Mesendoderm (in vitro differentiated cells): ENCODE data around the gene TREML4.

Experiments used
- DNase-seq: peaks from one replicate; pipeline ENCODE4 v3.0.0; 2013
- H2AK5ac ChIP-seq: 2 replicates; pipeline ENCODE4 v1.6.1; 2013; ENCODE audit warnings: low read length, inconsistent platforms
- H2BK120ac ChIP-seq: 2 replicates; pipeline ENCODE4 v1.6.1; 2013; ENCODE audit warnings: low read depth, mild to moderate bottlenecking, low read length, moderate library complexity, mixed read lengths
- H2BK15ac ChIP-seq: replicated peaks from 2 replicates; pipeline ENCODE4 v1.6.1; 2013; ENCODE audit warnings: low read depth, mild to moderate bottlenecking, moderate library complexity
- H2BK5ac ChIP-seq: 2 replicates; pipeline ENCODE4 v1.6.1; 2013; ENCODE audit warnings: low read length, inconsistent platforms
- H3K18ac ChIP-seq: 2 replicates; pipeline ENCODE4 v1.6.1; 2013; ENCODE audit warnings: mild to moderate bottlenecking, low read length, mixed read lengths
- H3K23ac ChIP-seq: one replicate; pipeline ENCODE4 v1.6.1; 2013; ENCODE audit warnings: low read length
- H3K27ac ChIP-seq: 2 replicates; pipeline ENCODE4 v1.5.1; 2013; ENCODE audit warnings: low read depth, mild to moderate bottlenecking, inconsistent platforms, low read length, moderate library complexity
- H3K27me3 ChIP-seq: 2 replicates; pipeline ENCODE4 v1.6.1; 2013; ENCODE audit warnings: low read length, control low read depth, mild to moderate bottlenecking, inconsistent platforms; ENCODE audit not compliant: insufficient read depth, poor library complexity
- H3K36me3 ChIP-seq: 2 replicates; pipeline ENCODE4 v1.6.1; 2013; ENCODE audit warnings: low read length, inconsistent platforms; ENCODE audit not compliant: control insufficient read depth, insufficient read depth
- H3K4ac ChIP-seq: one replicate; pipeline ENCODE4 v1.6.1; 2013; ENCODE audit warnings: low read depth, mild to moderate bottlenecking, low read length, moderate library complexity
- H3K4me1 ChIP-seq: 2 replicates; pipeline ENCODE4 v1.6.1; 2013; ENCODE audit warnings: low read depth, low read length, inconsistent platforms; ENCODE audit not compliant: control insufficient read depth
- H3K4me2 ChIP-seq: 2 replicates; pipeline ENCODE4 v1.6.1; 2013; ENCODE audit warnings: low read length
- H3K4me3 ChIP-seq: 2 replicates; pipeline ENCODE4 v1.5.1; 2013; ENCODE audit warnings: mild to moderate bottlenecking, low read length
- H3K56ac ChIP-seq: one replicate; pipeline ENCODE4 v1.6.1; 2013; ENCODE audit warnings: low read length
- H3K79me1 ChIP-seq: 2 replicates; pipeline ENCODE4 v1.6.1; 2013; ENCODE audit warnings: low read length, inconsistent platforms
- H3K79me2 ChIP-seq: 2 replicates; pipeline ENCODE4 v1.6.1; 2013; ENCODE audit warnings: mild to moderate bottlenecking, low read length; ENCODE audit not compliant: control insufficient read depth, insufficient read depth
- H3K9ac ChIP-seq: 2 replicates; pipeline ENCODE4 v1.6.1; 2013; ENCODE audit warnings: low read length, inconsistent platforms
- H4K5ac ChIP-seq: one replicate; pipeline ENCODE4 v1.6.1; 2013; ENCODE audit warnings: low read length
- H4K8ac ChIP-seq: one replicate; pipeline ENCODE4 v1.6.1; 2013; ENCODE audit warnings: low read depth, mild to moderate bottlenecking, control low read depth, low read length, moderate library complexity
- WGBS: extraction: QIAGEN DNeasy Blood & Tissue Kit; methylation state at CpG from one replicate; pipeline ENCODE4 v1.1.7; 2013; ENCODE audit warnings: low lambda C conversion rate, missing lambda C conversion rate; ENCODE audit not compliant: insufficient coverage; ENCODE audit errors: extremely low coverage; 5-methylcytosine and 5-hydroxymethylcytosine counted together

The TREML4 gene

GRCh38 chr6:41222513-41222912 lies 5.6 kb upstream of the TREML4 start:
- DNase-seq = no peak
- Histone ChIP-seq H2BK120ac (no peak overlapping the region), H3K79me1 (no peaks in the 10 kb centered on the region), H3K4ac (no peak overlapping the region), H3K4me1 (no peaks in the 10 kb centered on the region), H4K5ac (no peak overlapping the region), H3K4me2 (no peak overlapping the region), H3K56ac (no peak overlapping the region), H2BK15ac (no peak overlapping the region), H3K27ac (no peak overlapping the region), H2AK5ac (no peak overlapping the region), H3K27me3 (no peaks in the 10 kb centered on the region), H3K18ac (no peak overlapping the region), H4K8ac (no peak overlapping the region), H2BK5ac (no peak overlapping the region), H3K9ac (no peak overlapping the region), H3K79me2 (no peaks in the 10 kb centered on the region), H3K36me3 (no peaks in the 10 kb centered on the region), H3K23ac (no peak overlapping the region), H3K4me3 (no peak overlapping the region)
- WGBS = no CpG with 5 or more reads among the region's 5 CpGs

GRCh38 chr6:41224800-41225199 lies 3.3 kb upstream of the TREML4 start:
- Histone ChIP-seq H3K4me3 (no peak overlapping the region), H4K8ac (no peak overlapping the region), H3K9ac (no peak overlapping the region), H2AK5ac (no peak overlapping the region), H3K4ac (no peak overlapping the region), H3K36me3 (no peaks in the 10 kb centered on the region), H3K18ac (no peak overlapping the region), H2BK120ac (no peak overlapping the region), H2BK5ac (no peak overlapping the region), H3K4me1 (no peaks in the 10 kb centered on the region), H3K79me2 (no peaks in the 10 kb centered on the region), H3K27me3 (no peaks in the 10 kb centered on the region), H3K27ac (no peak overlapping the region), H3K4me2 (no peak overlapping the region), H2BK15ac (no peak overlapping the region), H3K23ac (no peak overlapping the region), H3K56ac (no peak overlapping the region), H3K79me1 (no peaks in the 10 kb centered on the region), H4K5ac (no peak overlapping the region)
- WGBS = no CpG with 5 or more reads among the region's 1 CpG
- no peak for DNase-seq

- Histone ChIP-seq H3K23ac (no peak overlapping the region), H3K9ac (no peak overlapping the region), H3K79me1 (no peaks in the 10 kb centered on the region), H3K4me1 (no peaks in the 10 kb centered on the region), H3K56ac (no peak overlapping the region), H4K5ac (no peak overlapping the region), H2AK5ac (no peak overlapping the region), H2BK15ac (no peak overlapping the region), H3K79me2 (no peaks in the 10 kb centered on the region), H3K27me3 (no peaks in the 10 kb centered on the region), H3K4me3 (no peak overlapping the region), H3K18ac (no peak overlapping the region), H2BK5ac (no peak overlapping the region), H3K4ac (no peak overlapping the region), H3K27ac (no peak overlapping the region), H2BK120ac (no peak overlapping the region), H4K8ac (no peak overlapping the region), H3K36me3 (no peaks in the 10 kb centered on the region), H3K4me2 (no peak overlapping the region)
- no CpG with 5 or more reads among the region's 3 CpGs for WGBS
- DNase-seq = no peak
These were observed 1.4 kb upstream of the TREML4 start for GRCh38 chr6:41226752-41227151.

DNA sequence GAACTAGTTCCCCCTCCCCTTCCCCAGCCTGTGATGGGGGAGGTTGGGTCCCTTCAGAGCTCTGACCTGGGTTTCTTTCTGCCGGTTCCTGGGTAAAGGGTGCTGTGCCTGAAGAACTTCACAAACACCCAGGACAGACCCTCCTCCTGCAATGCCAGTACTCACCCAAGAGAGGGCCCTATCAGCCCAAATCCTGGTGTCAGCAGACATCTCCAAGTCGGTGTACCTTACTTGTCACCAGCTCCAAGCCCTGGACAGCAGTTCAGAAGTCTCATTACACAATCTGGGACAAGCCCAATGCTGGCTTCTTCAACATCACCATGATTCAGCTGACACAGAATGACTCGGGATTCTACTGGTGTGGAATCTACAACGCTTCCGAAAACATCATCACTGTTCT lies 467 bp downstream of the TREML4 start:
- WGBS = no CpG with 5 or more reads among the region's 5 CpGs
- Histone ChIP-seq H3K23ac (no peak overlapping the region), H3K4me3 (no peak overlapping the region), H3K4me1 (no peaks in the 10 kb centered on the region), H3K79me2 (no peaks in the 10 kb centered on the region), H3K4me2 (no peak overlapping the region), H3K36me3 (no peaks in the 10 kb centered on the region), H2AK5ac (no peak overlapping the region), H3K27me3 (no peaks in the 10 kb centered on the region), H2BK15ac (no peak overlapping the region), H3K18ac (no peak overlapping the region), H3K9ac (no peak overlapping the region), H3K27ac (no peak overlapping the region), H2BK120ac (no peak overlapping the region), H3K56ac (no peak overlapping the region), H3K4ac (no peak overlapping the region), H4K5ac (no peak overlapping the region), H2BK5ac (no peak overlapping the region), H3K79me1 (no peaks in the 10 kb centered on the region), H4K8ac (no peak overlapping the region)
- peak; percentile 57 for DNase-seq

DNA sequence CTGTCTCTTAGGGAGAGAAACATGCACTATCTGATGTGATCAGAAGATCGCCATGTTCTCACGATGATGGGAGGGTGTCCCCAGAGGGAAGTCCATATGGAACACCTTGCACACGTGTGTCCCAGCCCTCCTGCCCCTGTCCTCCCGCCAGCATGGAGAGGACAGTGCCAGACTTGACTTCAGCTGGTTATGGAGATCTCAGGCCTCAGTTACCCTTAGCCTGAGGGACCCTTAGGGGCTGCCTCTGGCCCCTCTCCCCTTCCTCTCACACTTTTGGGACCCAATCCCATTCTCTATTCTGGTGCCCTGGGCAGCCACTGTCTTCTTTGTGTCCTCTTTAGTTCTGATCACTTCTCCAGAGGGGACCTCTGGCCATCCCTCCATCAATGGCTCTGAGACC lies 1.6 kb downstream of the TREML4 start:
- Histone ChIP-seq H3K4me2 (no peak overlapping the region), H2AK5ac (no peak overlapping the region), H3K36me3 (no peaks in the 10 kb centered on the region), H3K27ac (no peak overlapping the region), H3K4ac (no peak overlapping the region), H3K79me2 (no peaks in the 10 kb centered on the region), H3K27me3 (no peaks in the 10 kb centered on the region), H3K79me1 (no peaks in the 10 kb centered on the region), H3K4me1 (no peaks in the 10 kb centered on the region), H3K4me3 (no peak overlapping the region), H4K8ac (no peak overlapping the region), H2BK120ac (no peak overlapping the region), H3K56ac (no peak overlapping the region), H2BK15ac (no peak overlapping the region), H3K18ac (no peak overlapping the region), H2BK5ac (no peak overlapping the region), H3K9ac (no peak overlapping the region), H3K23ac (no peak overlapping the region), H4K5ac (no peak overlapping the region)
- no peak for DNase-seq
- no CpG with 5 or more reads among the region's 4 CpGs for WGBS

DNA sequence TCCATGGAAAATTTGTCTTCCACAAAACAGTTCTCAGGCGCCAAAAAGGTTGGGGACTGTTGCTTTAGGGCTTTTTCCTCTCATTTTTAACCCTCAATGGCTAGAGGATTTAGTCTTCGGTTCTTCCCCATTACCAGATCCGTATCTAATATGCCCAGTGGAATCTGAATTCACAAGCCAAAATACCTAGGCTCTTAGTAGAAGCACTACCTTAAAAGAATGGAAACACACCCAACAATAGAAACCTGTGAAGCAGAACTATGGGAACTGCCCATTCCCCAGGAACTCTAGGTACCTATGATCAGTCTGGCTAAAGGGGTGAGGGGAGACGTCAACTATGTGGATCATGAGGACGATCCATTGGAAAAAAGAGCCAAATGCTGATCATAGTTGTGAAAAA lies 3.1 kb downstream of the TREML4 start:
- H3K18ac ChIP-seq = no peak overlapping the region
- H3K4ac ChIP-seq = no peak overlapping the region
- H3K4me2 ChIP-seq = no peak overlapping the region
- H3K27ac ChIP-seq = no peak overlapping the region
- WGBS = no CpG with 5 or more reads among the region's 5 CpGs
- H3K56ac ChIP-seq = no peak overlapping the region
- no peaks in the 10 kb centered on the region for H3K79me1 ChIP-seq
- H2BK15ac ChIP-seq = no peak overlapping the region
- no peaks in the 10 kb centered on the region for H3K4me1 ChIP-seq
- H3K36me3 ChIP-seq = no peaks in the 10 kb centered on the region
- no peak overlapping the region for H3K9ac ChIP-seq
- H2BK120ac ChIP-seq = no peak overlapping the region
- H3K4me3 ChIP-seq = no peak overlapping the region
- DNase-seq = no peak
- no peak overlapping the region for H2BK5ac ChIP-seq
- H4K5ac ChIP-seq = no peak overlapping the region
- no peak overlapping the region for H3K23ac ChIP-seq
- H4K8ac ChIP-seq = no peak overlapping the region
- no peaks in the 10 kb centered on the region for H3K27me3 ChIP-seq
- no peak overlapping the region for H2AK5ac ChIP-seq
- no peaks in the 10 kb centered on the region for H3K79me2 ChIP-seq
